Gastrocnemius medialis (tissue), 4 donors: ENCODE data around the gene DNAJC5G. TPM values are rescaled to one million over a fixed set of nuclear protein-coding genes. Genes with fewer than 3 reads are reported as not detected.
A peak's percentile ranks its signal among the peaks of the same experiment; 100 is the strongest.

ENCODE experiments used
- ATAC-seq, 2 donors: fragments of 150-250 bp; one replicate each; pipeline ENCODE4 v1.9.1; 2016
- DNase-seq, 2 donors: peaks; one replicate each; pipeline ENCODE4 v3.0.0-alpha.2; 2019
- H3K27ac ChIP-seq, 4 donors: fragments of 200-600 bp; sonication (generic); 1 replicate in 1 of 4; 2 replicates in 3 of 4; pipeline ENCODE4 v1.5.1; 2016 to 2018; ENCODE audit warnings: mild to moderate bottlenecking in 2 of 4, moderate library complexity in 1 of 4
- H3K27me3 ChIP-seq, 3 donors: fragments of 200-600 bp; sonication (generic) in 2 of 3; 1 replicate in 1 of 3; 2 replicates in 2 of 3; pipeline versions ENCODE4 v1.5.1 to v1.6.0; 2016 to 2019; ENCODE audit warnings: mild to moderate bottlenecking in 1 of 3, moderate library complexity in 1 of 3
- H3K36me3 ChIP-seq, 2 donors: fragments of 200-600 bp; sonication (generic) in 1 of 2; one replicate each; pipeline ENCODE4 v1.5.1; 2017 to 2018
- H3K4me1 ChIP-seq, 2 donors: fragments of 200-600 bp; sonication (generic) in 1 of 2; one replicate each; pipeline ENCODE4 v1.5.1; 2016 to 2017; ENCODE audit warnings: mild to moderate bottlenecking in 2 of 2
- H3K4me3 ChIP-seq, 4 donors: fragments of 200-600 bp; sonication (generic) in 3 of 4; 1 replicate in 1 of 4; 2 replicates in 3 of 4; pipeline ENCODE4 v1.5.1; 2016 to 2019; ENCODE audit warnings: mild to moderate bottlenecking in 2 of 4
- H3K9me3 ChIP-seq, 3 donors: fragments of 200-600 bp; sonication (generic) in 2 of 3; 1 replicate in 1 of 3; 2 replicates in 2 of 3; pipeline ENCODE4 v1.5.1; 2016 to 2019
- POLR2A ChIP-seq, 2 donors: fragments of 450-650 bp; IDR thresholded peaks; one replicate each; pipeline ENCODE4 v1.6.1; 2017; ENCODE audit warnings: antibody characterized with exemption in 2 of 2, mild to moderate bottlenecking in 2 of 2, moderate library complexity in 2 of 2
- in situ Hi-C, 4 donors: fragments of 200-750 bp; cut with MboI; loops; one replicate each; pipeline versions ENCODE4 v1.15.0 to v1.8.0; 2017; ENCODE audit warnings: low sequenced_read_pairs in 4 of 4
- intact Hi-C: fragments of 100-400 bp; cut with DNase I; formaldehyde crosslinking; loops from one replicate; pipeline ENCODE4 v1.15.1; 2023; ENCODE audit warnings: low total_unique reads
- total RNA-seq, 4 donors: library from RNA; depleted of rRNA; stranded (reverse); fragments of >200 nt; gene quantifications; one replicate each; pipeline versions ENCODE4 v1.1.0 to v1.2.3, GENCODE V29; 2016
- TF ChIP-seq, protein P1 (sequence below), 5 experiments: fragments of 450-650 bp in 3 of 5; fragments of 200-600 bp in 2 of 5; sonication (generic) in 2 of 5; IDR thresholded peaks in 4 of 5; conservative IDR thresholded peaks in 1 of 5; 1 replicate in 4 of 5; 2 replicates in 1 of 5; pipeline ENCODE4 v1.5.1; 2016 to 2019; ENCODE audit warnings: antibody characterized with exemption in 5 of 5, mild to moderate bottlenecking in 3 of 5, moderate library complexity in 3 of 5

Gene DNAJC5G
- total RNA-seq, 4 donors from 2014 or later = not detected

DNA sequence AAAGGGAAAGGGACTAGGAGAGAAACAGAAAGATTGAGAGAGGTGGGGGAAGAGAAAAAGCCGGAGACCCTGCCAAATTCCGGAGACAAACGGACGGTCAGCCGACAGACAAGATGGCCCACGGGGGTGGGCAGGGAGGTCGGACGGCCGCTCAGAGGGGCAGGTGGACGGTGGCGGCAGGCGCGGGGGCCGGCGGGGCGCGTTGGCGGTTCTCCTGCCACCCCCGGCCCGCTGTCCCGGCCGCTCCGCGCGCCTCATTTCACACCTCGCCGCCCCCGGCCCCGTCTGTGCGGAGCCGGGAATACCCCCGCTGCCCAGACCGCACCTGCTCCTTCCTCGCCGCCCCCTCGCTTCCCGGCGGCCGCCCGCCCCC, 13.3 kb upstream of the DNAJC5G start:
- Histone ChIP-seq H3K4me3 (peak overlapping the region in 3 of 4 donors; percentile 51 to 78 (median 63)), H3K4me1 (peaks cover 25 to 26% of the 10 kb centered on the region in 2 donors), H3K36me3 (no peaks in the 10 kb centered on the region), H3K9me3 (no peaks in the 10 kb centered on the region), H3K27me3 (peaks cover 71 to 82% (median 71%) of the 10 kb centered on the region in 3 donors), H3K27ac (no peak overlapping the region)
- in situ Hi-C loops (no loop called here), intact Hi-C loops (no loop called here)
- DNase-seq (no peak), ATAC-seq (no peak)
- TF ChIP-seq POLR2A (IDR thresholded peaks at IDR 0.05) = no peak
- TF ChIP-seq, protein P1, sequence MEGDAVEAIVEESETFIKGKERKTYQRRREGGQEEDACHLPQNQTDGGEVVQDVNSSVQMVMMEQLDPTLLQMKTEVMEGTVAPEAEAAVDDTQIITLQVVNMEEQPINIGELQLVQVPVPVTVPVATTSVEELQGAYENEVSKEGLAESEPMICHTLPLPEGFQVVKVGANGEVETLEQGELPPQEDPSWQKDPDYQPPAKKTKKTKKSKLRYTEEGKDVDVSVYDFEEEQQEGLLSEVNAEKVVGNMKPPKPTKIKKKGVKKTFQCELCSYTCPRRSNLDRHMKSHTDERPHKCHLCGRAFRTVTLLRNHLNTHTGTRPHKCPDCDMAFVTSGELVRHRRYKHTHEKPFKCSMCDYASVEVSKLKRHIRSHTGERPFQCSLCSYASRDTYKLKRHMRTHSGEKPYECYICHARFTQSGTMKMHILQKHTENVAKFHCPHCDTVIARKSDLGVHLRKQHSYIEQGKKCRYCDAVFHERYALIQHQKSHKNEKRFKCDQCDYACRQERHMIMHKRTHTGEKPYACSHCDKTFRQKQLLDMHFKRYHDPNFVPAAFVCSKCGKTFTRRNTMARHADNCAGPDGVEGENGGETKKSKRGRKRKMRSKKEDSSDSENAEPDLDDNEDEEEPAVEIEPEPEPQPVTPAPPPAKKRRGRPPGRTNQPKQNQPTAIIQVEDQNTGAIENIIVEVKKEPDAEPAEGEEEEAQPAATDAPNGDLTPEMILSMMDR (IDR thresholded peaks at IDR 0.05 in 4 of 5, conservative IDR thresholded peaks at IDR 0.05 in 1 of 5) = no peak

DNA sequence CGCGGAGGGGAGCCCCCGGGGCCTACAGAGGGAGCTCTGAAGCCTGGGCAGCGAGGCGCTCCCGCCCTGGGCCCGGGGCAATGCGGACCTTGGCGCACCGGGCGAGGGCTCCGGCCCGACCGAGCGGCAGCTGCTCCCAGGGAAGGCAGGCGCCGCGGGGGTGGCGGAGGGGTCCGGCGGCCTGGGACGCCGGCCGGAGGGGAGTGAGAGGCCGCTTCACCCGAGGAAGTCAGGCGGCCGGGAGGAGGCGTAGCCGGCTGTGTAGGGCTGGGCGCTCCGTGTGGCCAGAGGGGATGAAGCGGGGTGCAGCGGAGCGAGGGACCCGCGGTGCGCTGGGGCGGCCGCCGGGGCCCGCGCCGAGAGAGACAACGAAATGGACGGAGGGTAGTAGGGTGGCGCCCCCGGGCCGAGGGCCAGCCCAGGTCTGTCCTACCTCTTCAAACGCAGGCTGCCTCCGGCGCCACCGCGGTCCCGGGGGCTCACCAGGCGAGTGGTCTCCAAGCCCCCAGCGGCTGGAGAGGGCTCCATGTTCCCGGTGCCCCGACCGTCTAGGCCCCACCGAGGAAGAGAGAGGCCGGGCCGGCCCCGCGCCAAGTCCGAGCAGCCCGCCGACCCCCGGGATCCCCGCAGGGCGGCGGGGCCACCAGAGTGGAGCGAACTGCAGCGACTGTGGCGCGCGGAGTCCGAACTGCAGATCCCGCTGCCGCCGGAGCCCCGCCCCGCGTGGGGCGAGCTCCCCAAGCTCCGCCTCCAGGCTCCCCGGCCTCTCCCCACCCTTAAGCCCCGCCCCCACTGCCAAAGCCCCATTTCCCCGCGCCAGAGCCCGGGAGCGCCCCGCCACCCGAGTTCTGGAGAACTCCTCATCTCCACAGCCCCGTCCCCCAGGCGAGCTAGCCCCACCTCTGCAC, 12.6 kb upstream of the DNAJC5G start, which contains the start of gene SLC30A3:
TSS of gene SLC30A3 (minus strand) at position 669 of the 908 bp plus-strand sequence. CDS start at position 528, 141 bp downstream.
- H3K4me1 ChIP-seq = peaks cover 25 to 26% of the 10 kb centered on the region in 2 donors
- ATAC-seq (peak in 1 of 2 donors; percentile 46), DNase-seq (peak in 1 of 2 donors; percentile 28)
- TF ChIP-seq POLR2A (IDR thresholded peaks at IDR 0.05) = no peak
- TF ChIP-seq, protein P1 (IDR thresholded peaks at IDR 0.05 in 4 of 5, conservative IDR thresholded peaks at IDR 0.05 in 1 of 5) = no peak
- H3K27ac ChIP-seq = no peak within 1 kb of the TSS
- H3K36me3 ChIP-seq = no peaks in the 10 kb centered on the region
- H3K9me3 ChIP-seq = no peaks in the 10 kb centered on the region
- peaks cover 71 to 80% (median 77%) of the 10 kb centered on the region in 3 donors for H3K27me3 ChIP-seq
- intact Hi-C loops = no loop called here
- H3K4me3 ChIP-seq = peak within 1 kb of the TSS; percentile 51 to 78 (median 58)
- in situ Hi-C loops = no loop called here

DNA sequence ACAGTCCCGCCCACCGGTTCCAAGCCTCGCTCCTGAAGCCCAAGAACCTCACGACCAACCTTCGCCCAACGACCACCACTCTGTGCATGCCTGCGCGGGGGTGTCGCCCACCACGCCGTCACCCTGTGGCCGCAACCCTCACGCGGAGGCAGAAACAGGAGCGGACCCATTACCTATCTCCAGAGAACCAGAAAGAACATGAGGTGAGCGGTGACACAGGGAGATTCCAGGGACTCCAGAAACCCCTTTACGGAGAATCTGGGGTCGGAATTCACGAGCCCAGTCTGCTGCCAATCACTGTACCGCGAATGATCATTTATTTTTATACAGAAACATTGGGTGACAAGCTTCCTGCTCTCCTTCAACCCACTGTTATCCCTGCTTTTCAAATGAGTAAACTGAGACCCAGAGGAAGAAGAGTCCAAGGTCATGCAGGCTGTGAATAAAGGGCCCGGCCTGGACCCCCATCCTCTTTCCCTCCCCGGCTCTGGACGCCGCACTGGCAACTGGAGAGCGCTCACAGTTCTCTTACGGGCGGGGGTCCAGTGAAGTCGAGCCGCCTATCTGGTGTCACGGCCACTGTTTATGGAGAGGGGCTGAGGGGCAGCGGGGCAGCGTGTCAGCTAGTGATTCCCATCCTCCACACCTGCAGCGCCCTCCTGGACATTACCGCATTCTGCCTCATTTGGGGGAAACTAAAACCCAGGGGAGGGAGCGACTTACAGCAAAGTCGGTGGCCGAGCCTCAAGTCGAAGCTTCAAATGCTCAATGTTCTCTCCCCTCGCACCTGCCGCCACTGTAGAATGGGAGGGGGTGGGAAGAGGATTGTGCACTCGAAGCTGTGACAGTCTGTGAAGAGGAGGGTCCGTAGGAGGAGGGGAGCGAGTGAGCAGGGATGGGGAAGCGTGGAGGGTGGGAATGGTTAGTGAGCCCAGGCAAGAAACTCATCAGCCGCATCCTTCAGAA, 11.7 kb upstream of the DNAJC5G start:
- intact Hi-C loops = loop anchor here (1.0 kb wide), 1 partner anchor 40 kb away; no protein-coding TSS in a partner anchor
- ATAC-seq (no peak), DNase-seq (no peak)
- in situ Hi-C loops = no loop called here
- no peak for TF ChIP-seq POLR2A (IDR thresholded peaks at IDR 0.05)
- TF ChIP-seq, protein P1 (IDR thresholded peaks at IDR 0.05 in 4 of 5, conservative IDR thresholded peaks at IDR 0.05 in 1 of 5) = no peak
- Histone ChIP-seq H3K4me3 (peak overlapping the region; percentile 51 to 78 (median 58)), H3K27ac (no peak overlapping the region), H3K9me3 (no peaks in the 10 kb centered on the region), H3K36me3 (no peaks in the 10 kb centered on the region), H3K27me3 (peaks cover 71 to 77% (median 74%) of the 10 kb centered on the region in 3 donors), H3K4me1 (peaks cover 25 to 26% of the 10 kb centered on the region in 2 donors)

DNA sequence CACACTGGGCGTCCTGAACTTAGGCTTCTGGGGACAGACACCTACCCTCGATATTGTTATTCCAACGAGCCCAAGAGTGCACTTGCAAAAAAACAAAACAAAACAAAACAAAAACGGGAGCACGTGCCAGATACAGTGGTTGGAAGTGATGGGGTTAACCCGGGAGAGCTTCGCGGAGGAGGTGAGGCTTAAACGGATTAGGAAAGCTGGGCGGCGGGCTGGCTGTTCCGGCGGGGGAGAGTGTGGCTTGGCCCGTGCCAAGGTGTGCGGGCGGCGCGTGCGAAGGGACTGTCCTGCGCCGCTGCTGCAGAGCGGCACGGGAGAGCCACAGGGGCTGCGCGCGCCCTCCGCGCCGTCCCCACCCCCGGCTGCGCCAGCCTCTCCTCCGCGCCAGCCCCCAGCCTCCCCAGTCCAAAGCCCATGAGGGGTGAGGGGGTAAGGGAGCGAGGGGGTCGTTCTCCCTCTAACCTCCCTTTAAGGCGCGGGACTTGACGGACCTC, 10.9 kb upstream of the DNAJC5G start:
- H3K4me3 ChIP-seq = peak overlapping the region; percentile 18 to 78 (median 46)
- no peaks in the 10 kb centered on the region for H3K9me3 ChIP-seq
- DNase-seq = no peak
- TF ChIP-seq, protein P1 (IDR thresholded peaks at IDR 0.05 in 4 of 5, conservative IDR thresholded peaks at IDR 0.05 in 1 of 5) = no peak
- TF ChIP-seq POLR2A (IDR thresholded peaks at IDR 0.05) = no peak
- H3K4me1 ChIP-seq = peaks cover 25 to 26% of the 10 kb centered on the region in 2 donors
- in situ Hi-C loops = no loop called here
- ATAC-seq = peak in 1 of 2 donors; percentile 26
- intact Hi-C loops = loop anchor here (1.0 kb wide), 1 partner anchor 39 kb away; no protein-coding TSS in a partner anchor
- H3K36me3 ChIP-seq = no peaks in the 10 kb centered on the region
- H3K27ac ChIP-seq = no peak overlapping the region
- H3K27me3 ChIP-seq = peaks cover 71 to 72% (median 71%) of the 10 kb centered on the region in 3 donors
